ENCODE measurements around the gene TXNDC17. TPM values are rescaled to one million over a fixed set of nuclear protein-coding genes. Genes with fewer than 3 reads are reported as not detected.

The TXNDC17 gene
- total RNA-seq, 4 donors from 2014 or later = 58.5 to 109 (median 74.2) TPM

DNA sequence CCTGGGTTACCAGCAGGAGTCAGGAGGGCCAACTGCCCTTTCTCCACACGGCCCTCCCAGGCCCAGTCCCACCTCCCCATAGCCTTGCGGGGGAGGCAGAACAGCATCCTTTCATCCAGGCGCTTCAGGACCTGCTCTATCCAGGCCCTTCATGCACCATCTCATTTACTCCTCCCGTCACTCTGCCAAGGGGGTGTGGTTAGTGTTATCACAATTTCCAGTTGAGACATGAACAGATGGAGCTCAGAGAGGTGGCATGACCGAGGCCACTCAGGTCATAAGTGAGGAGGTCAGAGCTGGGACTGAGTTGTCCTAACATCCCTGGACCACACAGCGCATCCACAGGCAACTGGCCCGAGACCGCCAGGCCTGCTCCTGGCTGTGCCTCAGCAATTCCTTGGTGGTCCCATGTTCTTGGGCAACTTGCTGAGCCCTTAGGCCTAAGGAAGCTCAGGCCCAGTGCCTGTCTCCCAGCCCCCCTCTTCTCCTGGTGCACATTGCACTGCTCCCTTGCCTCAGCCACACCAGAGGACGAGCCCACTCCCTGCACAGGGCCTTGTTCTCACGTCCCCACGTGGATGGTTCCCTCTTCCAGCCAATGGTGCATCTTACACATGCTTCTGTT, 34.5 kb downstream of the TXNDC17 start:
- intact Hi-C loops (cut with DNase I) = no loop called here
- TF ChIP-seq EP300 (IDR thresholded peaks at IDR 0.05) (no peak), POLR2AphosphoS5 (IDR thresholded peaks at IDR 0.05) (no peak), POLR2A (IDR thresholded peaks at IDR 0.05; ENCODE audit: low read depth) (no peak)
- TF ChIP-seq, protein P1, sequence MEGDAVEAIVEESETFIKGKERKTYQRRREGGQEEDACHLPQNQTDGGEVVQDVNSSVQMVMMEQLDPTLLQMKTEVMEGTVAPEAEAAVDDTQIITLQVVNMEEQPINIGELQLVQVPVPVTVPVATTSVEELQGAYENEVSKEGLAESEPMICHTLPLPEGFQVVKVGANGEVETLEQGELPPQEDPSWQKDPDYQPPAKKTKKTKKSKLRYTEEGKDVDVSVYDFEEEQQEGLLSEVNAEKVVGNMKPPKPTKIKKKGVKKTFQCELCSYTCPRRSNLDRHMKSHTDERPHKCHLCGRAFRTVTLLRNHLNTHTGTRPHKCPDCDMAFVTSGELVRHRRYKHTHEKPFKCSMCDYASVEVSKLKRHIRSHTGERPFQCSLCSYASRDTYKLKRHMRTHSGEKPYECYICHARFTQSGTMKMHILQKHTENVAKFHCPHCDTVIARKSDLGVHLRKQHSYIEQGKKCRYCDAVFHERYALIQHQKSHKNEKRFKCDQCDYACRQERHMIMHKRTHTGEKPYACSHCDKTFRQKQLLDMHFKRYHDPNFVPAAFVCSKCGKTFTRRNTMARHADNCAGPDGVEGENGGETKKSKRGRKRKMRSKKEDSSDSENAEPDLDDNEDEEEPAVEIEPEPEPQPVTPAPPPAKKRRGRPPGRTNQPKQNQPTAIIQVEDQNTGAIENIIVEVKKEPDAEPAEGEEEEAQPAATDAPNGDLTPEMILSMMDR (IDR thresholded peaks at IDR 0.05) = no peak
- Histone ChIP-seq H3K9me3 (no peaks in the 10 kb centered on the region), H3K36me3 (no peaks in the 10 kb centered on the region), H3K4me1 (no peaks in the 10 kb centered on the region), H3K27me3 (peaks cover 0 to 41% (median 0%) of the 10 kb centered on the region in 4 donors), H3K4me3 (no peak overlapping the region), H3K27ac (replicated peaks in 1 of 4) (no peak overlapping the region)
- DNase-seq (ENCODE audit: extremely low spot score) = no peak
- 69% methylated on average over 7 of the region's 11 CpGs for WGBS

DNA sequence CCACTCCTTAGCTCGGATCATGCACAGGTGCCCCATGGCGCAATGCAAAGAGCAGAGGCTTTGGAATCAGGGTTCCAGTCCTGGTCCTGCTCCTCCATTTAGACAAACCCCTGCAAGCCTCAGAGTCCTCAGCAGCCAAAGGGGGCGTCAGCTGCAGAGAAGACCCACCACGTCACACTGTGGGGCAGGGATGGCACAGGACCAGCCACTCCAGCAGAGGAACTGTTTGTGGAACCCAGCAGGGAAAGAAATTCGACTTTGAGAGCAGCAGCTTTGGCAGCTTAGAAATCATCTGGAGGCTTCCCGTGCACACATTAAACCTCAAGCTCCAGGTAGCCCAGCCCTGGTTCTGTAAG, 35.9 kb downstream of the TXNDC17 start:
- TF ChIP-seq POLR2AphosphoS5 (IDR thresholded peaks at IDR 0.05) (no peak), POLR2A (IDR thresholded peaks at IDR 0.05; ENCODE audit: low read depth) (no peak), EP300 (IDR thresholded peaks at IDR 0.05) (no peak)
- TF ChIP-seq, protein P1 (IDR thresholded peaks at IDR 0.05) = no peak
- intact Hi-C loops (cut with DNase I) = no loop called here
- peaks cover 0 to 27% (median 0%) of the 10 kb centered on the region in 4 donors for H3K27me3 ChIP-seq

DNA sequence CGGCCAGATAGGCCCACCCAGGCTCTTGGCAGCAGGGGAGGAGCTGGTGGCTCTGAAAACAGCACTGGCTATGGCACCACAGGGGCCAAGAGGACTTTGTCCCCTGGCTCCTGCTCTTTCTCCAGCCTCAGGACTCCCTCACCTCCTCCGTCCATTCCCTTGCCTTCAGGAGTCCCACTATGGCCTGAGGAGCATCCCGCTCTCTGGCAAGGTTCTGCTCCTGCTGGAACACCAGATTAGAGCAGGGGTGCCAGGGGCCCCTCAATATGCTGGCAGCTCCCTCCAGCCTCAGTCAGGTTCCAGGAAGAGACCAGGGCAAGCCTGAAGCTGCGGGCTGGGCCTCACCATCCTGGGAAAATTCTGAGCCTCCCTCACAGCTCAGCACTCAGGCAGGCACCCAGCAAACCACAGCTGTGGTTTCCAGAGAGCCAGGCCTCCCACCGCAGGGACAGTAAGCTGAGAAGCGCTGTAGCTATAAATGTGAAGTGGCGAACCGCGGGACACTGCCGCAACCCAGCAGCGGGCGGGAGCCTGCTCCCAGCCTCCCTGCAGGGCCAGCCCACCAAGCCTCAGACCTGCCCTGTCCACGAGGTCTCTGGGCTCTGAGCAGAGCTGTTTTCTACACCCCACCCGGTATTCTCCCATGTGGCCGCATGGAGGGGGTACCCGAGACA, 36.4 kb downstream of the TXNDC17 start:
- no peaks in the 10 kb centered on the region for H3K9me3 ChIP-seq
- intact Hi-C loops (cut with DNase I) = no loop called here
- H3K36me3 ChIP-seq = no peaks in the 10 kb centered on the region
- TF ChIP-seq, protein P1 (IDR thresholded peaks at IDR 0.05) = no peak
- TF ChIP-seq POLR2A (IDR thresholded peaks at IDR 0.05; ENCODE audit: low read depth) (no peak), POLR2AphosphoS5 (IDR thresholded peaks at IDR 0.05) (no peak), EP300 (IDR thresholded peaks at IDR 0.05) (no peak)
- no peak for DNase-seq (ENCODE audit: extremely low spot score)
- H3K4me1 ChIP-seq = no peaks in the 10 kb centered on the region
- no peak overlapping the region for H3K27ac ChIP-seq (replicated peaks in 1 of 4)
- H3K27me3 ChIP-seq = peaks cover 0 to 30% (median 0%) of the 10 kb centered on the region in 4 donors
- WGBS = 77% methylated on average over 4 of the region's 16 CpGs
- H3K4me3 ChIP-seq = no peak overlapping the region

More for the DNA sequence above, 35.9 kb downstream of the TXNDC17 start:
- 69% methylated on average over 6 of the region's 6 CpGs for WGBS
- H3K9me3 ChIP-seq = no peaks in the 10 kb centered on the region
- no peak overlapping the region for H3K27ac ChIP-seq (replicated peaks in 1 of 4)
- no peak for DNase-seq (ENCODE audit: extremely low spot score)
- no peak overlapping the region for H3K4me3 ChIP-seq
- no peaks in the 10 kb centered on the region for H3K4me1 ChIP-seq
- H3K36me3 ChIP-seq = no peaks in the 10 kb centered on the region

DNA sequence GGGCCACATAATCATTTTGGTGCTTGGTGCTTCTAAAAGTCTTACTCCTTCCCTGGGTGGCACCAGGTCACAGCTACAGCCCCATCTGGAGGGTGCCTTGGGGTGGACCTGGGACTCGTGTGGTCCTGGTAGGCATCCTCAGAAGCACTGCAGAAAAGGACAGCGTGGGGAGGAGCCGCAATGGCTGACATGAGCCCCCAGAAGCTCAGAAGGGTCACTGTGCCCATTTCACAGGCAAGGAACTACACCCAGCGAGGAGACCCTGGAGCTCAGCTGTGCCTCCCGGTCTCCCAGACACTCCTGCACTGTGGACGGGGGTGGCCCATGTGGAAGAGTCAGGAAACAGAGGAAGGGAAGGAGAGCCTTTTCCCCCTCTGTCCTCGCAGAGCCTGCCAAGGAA, 37.1 kb downstream of the TXNDC17 start:
- Histone ChIP-seq H3K36me3 (no peaks in the 10 kb centered on the region), H3K27me3 (peaks cover 0 to 34% (median 0%) of the 10 kb centered on the region in 4 donors), H3K9me3 (no peaks in the 10 kb centered on the region), H3K4me1 (no peaks in the 10 kb centered on the region), H3K4me3 (no peak overlapping the region), H3K27ac (replicated peaks in 1 of 4) (no peak overlapping the region)
- no peak for DNase-seq (ENCODE audit: extremely low spot score)
- WGBS = 74% methylated on average over 7 of the region's 7 CpGs
- intact Hi-C loops (cut with DNase I) = no loop called here
- no peak for TF ChIP-seq POLR2A (IDR thresholded peaks at IDR 0.05; ENCODE audit: low read depth)
- no peak for TF ChIP-seq EP300 (IDR thresholded peaks at IDR 0.05)
- no peak for TF ChIP-seq POLR2AphosphoS5 (IDR thresholded peaks at IDR 0.05)
- TF ChIP-seq, protein P1 (IDR thresholded peaks at IDR 0.05) = no peak
